ENCODE measurements around the gene SRGAP1. TPM values are rescaled to one million over a fixed set of nuclear protein-coding genes. Genes with fewer than 3 reads are reported as not detected.
"Not testable (repeated sequence)": the region's sequence is repeated elsewhere in the genome, so short reads cannot be mapped to it uniquely, and the experiment has no call there.

SRGAP1 gene
- polyA plus RNA-seq, 4 donors, result 2.2 to 8.5 (median 4.0) TPM

DNA sequence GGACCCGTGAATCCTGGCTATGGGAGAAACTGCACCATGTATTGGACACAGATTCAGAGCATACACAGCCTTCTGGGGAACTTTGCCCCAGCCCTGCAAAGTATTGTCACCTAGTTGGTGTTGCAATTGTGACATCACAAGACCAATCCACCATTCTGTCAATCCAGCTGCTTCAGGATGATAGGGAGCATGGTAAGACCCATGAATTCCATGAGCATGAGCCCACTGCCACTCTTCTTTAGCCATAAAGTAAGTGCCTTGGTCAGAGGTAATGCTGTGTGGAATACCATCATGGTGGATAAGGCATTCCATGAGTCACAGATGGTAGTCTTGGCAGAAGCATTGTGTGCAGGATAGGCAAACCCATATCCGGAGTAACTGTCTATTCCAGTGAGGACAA lies 286.0 kb downstream of the SRGAP1 start:
- FAIRE-seq, result not testable (repeated sequence)
- whole genome bisulfite sequencing, 3 donors, result 90 to 100% (median 94%) methylated on average over 2 of the region's 2 CpGs

DNA sequence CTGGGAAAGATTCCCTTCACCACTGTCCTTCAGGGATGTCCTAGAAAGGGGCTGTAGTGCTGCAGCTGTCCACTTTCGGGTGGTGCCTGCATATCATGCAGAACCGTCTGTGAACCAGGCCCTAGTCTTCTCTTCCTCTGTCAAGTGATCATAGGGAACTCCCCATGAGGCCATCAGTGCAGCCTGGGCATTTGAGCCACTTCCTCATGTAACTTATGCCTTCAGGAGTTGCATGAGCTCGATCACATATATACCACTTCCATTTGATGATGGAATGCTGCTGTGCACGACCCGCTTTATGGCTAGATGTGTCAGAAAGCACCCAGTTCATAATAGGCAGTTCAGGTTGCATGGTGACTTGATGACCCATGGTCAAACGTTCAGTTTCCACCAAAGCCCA lies 287.0 kb downstream of the SRGAP1 start:
- 85 to 92% (median 91%) methylated on average over 6 of the region's 6 CpGs for WGBS, 3 donors
- FAIRE-seq; H3K4me3 ChIP-seq (ENCODE audit: low read depth in 1 of 3, low read length in 3 of 3); H3K4me1 ChIP-seq (ENCODE audit: control insufficient read depth in 3 of 3, insufficient read depth in 2 of 3, low read depth in 1 of 3, low read length in 2 of 3); H3K27me3 ChIP-seq (ENCODE audit: control insufficient read depth in 3 of 3, insufficient read depth in 3 of 3, low read length in 3 of 3); H3K27ac ChIP-seq (ENCODE audit: low read depth in 1 of 3, low read length in 2 of 3); DNase-seq: not testable (repeated sequence)
- peaks cover 3 to 39% (median 4%) of the 10 kb centered on the region in 3 donors for H3K36me3 ChIP-seq (ENCODE audit: control insufficient read depth in 3 of 3, insufficient read depth in 2 of 3, low read depth in 1 of 3, low read length in 3 of 3)
- peaks cover 0 to 16% of the 10 kb centered on the region in 2 donors for H3K9me3 ChIP-seq (ENCODE audit: control insufficient read depth in 2 of 2, insufficient read depth in 1 of 2, low read depth in 1 of 2, low read length in 1 of 2)

More for the DNA sequence above, 286.0 kb downstream of the SRGAP1 start:
- not testable (repeated sequence) for H3K27ac ChIP-seq (ENCODE audit: low read depth in 1 of 3, low read length in 2 of 3); DNase-seq; H3K27me3 ChIP-seq (ENCODE audit: control insufficient read depth in 3 of 3, insufficient read depth in 3 of 3, low read length in 3 of 3); H3K4me1 ChIP-seq (ENCODE audit: control insufficient read depth in 3 of 3, insufficient read depth in 2 of 3, low read depth in 1 of 3, low read length in 2 of 3); H3K4me3 ChIP-seq (ENCODE audit: low read depth in 1 of 3, low read length in 3 of 3)
- H3K9me3 ChIP-seq (ENCODE audit: control insufficient read depth in 2 of 2, insufficient read depth in 1 of 2, low read depth in 1 of 2, low read length in 1 of 2), result peaks cover 0 to 16% of the 10 kb centered on the region in 2 donors
- peaks cover 3 to 38% (median 4%) of the 10 kb centered on the region in 3 donors for H3K36me3 ChIP-seq (ENCODE audit: control insufficient read depth in 3 of 3, insufficient read depth in 2 of 3, low read depth in 1 of 3, low read length in 3 of 3)

DNA sequence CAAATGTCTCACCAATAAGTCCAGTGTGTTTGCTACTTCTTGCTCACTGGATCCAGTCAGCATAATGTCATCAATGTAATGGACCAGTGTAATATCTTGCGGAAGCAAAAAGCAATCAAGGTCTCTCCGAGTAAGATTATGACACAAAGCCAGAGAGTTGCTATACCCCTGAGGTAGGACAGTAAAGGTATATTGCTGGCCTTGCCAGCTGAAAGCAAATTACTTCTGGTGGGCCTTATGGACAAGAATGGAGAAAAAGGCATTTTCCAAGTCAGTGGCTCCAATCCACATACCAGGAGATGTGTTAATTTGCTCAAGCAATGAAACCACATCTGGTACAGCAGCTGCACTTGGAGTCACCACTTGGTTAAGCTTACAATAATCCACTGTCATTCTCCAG lies 288.2 kb downstream of the SRGAP1 start:
- H3K9me3 ChIP-seq (ENCODE audit: control insufficient read depth in 2 of 2, insufficient read depth in 1 of 2, low read depth in 1 of 2, low read length in 1 of 2), result peaks cover 0 to 16% of the 10 kb centered on the region in 2 donors
- not testable (repeated sequence) for H3K4me3 ChIP-seq (ENCODE audit: low read depth in 1 of 3, low read length in 3 of 3); FAIRE-seq; DNase-seq; H3K4me1 ChIP-seq (ENCODE audit: control insufficient read depth in 3 of 3, insufficient read depth in 2 of 3, low read depth in 1 of 3, low read length in 2 of 3); H3K27ac ChIP-seq (ENCODE audit: low read depth in 1 of 3, low read length in 2 of 3); H3K27me3 ChIP-seq (ENCODE audit: control insufficient read depth in 3 of 3, insufficient read depth in 3 of 3, low read length in 3 of 3)
- peaks cover 2 to 36% (median 3%) of the 10 kb centered on the region in 3 donors for H3K36me3 ChIP-seq (ENCODE audit: control insufficient read depth in 3 of 3, insufficient read depth in 2 of 3, low read depth in 1 of 3, low read length in 3 of 3)
- 93 to 98% (median 98%) methylated on average over 2 of the region's 2 CpGs for WGBS, 3 donors

DNA sequence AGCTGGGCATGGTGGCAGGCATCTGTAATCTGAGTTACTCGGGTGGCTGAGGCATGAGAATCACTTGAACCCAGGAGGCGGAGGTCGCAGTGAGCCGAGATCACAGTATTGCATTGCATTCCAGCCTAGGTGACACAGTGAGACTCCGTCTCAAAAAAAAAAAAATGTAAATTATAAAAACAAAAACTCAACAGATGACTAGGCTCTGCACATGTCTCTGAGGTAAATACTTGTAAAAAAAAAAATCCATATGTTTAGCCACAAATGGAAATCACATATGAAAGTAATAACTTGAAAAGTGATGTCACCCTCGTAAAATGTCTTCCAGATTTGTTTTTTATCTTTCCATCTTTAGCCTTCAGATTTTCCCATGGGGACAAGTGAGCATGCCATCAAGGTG lies 292.6 kb downstream of the SRGAP1 start:
- FAIRE-seq (no peak), DNase-seq (no peak)
- Histone ChIP-seq H3K4me1 (ENCODE audit: control insufficient read depth in 3 of 3, insufficient read depth in 2 of 3, low read depth in 1 of 3, low read length in 2 of 3) (no peaks in the 10 kb centered on the region), H3K27ac (ENCODE audit: low read depth in 1 of 3, low read length in 2 of 3) (no peak overlapping the region), H3K4me3 (ENCODE audit: low read depth in 1 of 3, low read length in 3 of 3) (no peak overlapping the region), H3K27me3 (ENCODE audit: control insufficient read depth in 3 of 3, insufficient read depth in 3 of 3, low read length in 3 of 3) (no peaks in the 10 kb centered on the region), H3K36me3 (ENCODE audit: control insufficient read depth in 3 of 3, insufficient read depth in 2 of 3, low read depth in 1 of 3, low read length in 3 of 3) (peaks cover 0 to 21% (median 0%) of the 10 kb centered on the region in 3 donors), H3K9me3 (ENCODE audit: control insufficient read depth in 2 of 2, insufficient read depth in 1 of 2, low read depth in 1 of 2, low read length in 1 of 2) (peaks cover 0 to 16% of the 10 kb centered on the region in 2 donors)
- WGBS, 3 donors, result 92 to 94% (median 93%) methylated on average over 6 of the region's 6 CpGs

DNA sequence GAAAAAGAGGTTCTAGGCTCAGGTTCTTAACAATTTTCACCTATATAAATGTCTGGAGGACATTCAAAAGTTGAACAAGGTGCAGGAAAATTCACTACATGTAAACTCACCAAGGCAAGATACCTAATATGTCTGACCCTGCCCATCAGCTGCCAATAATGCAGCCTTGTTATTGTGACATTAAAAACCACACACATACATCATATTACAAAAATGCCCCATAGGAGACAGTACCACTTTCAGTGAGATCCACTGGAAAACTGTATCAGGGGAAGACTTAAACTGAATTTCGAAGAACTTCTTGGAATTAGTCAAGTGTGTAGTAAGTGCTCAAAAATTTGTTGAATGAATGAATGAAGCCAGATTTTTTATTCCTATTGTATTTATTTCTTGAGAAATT lies 294.5 kb downstream of the SRGAP1 start:
- peaks cover 0 to 27% (median 2%) of the 10 kb centered on the region in 3 donors for H3K36me3 ChIP-seq (ENCODE audit: control insufficient read depth in 3 of 3, insufficient read depth in 2 of 3, low read depth in 1 of 3, low read length in 3 of 3)
- WGBS, 3 donors, result 89 to 97% (median 89%) methylated on average over 1 of the region's 1 CpG
- H3K4me1 ChIP-seq (ENCODE audit: control insufficient read depth in 3 of 3, insufficient read depth in 2 of 3, low read depth in 1 of 3, low read length in 2 of 3), result no peaks in the 10 kb centered on the region
- peaks cover 0 to 4% of the 10 kb centered on the region in 2 donors for H3K9me3 ChIP-seq (ENCODE audit: control insufficient read depth in 2 of 2, insufficient read depth in 1 of 2, low read depth in 1 of 2, low read length in 1 of 2)
- no peak overlapping the region for H3K27ac ChIP-seq (ENCODE audit: low read depth in 1 of 3, low read length in 2 of 3)
- no peaks in the 10 kb centered on the region for H3K27me3 ChIP-seq (ENCODE audit: control insufficient read depth in 3 of 3, insufficient read depth in 3 of 3, low read length in 3 of 3)
- DNase-seq (no peak), FAIRE-seq (no peak)
- H3K4me3 ChIP-seq (ENCODE audit: low read depth in 1 of 3, low read length in 3 of 3), result no peak overlapping the region

DNA sequence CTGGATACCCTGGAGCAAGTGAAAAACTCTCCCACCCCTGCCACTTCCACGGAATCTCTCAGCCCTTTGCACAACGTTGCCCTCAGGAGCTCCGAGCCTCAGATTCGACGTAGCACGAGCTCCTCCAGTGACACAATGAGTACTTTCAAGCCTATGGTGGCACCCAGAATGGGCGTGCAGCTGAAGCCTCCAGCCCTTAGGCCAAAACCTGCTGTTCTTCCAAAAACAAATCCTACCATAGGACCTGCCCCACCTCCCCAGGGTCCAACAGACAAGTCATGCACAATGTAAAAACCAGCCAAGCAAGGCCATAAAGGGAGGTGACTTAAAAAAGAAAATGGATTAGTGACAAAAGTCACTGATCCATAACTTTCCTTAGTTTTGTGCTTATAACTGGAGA lies 297.9 kb downstream of the SRGAP1 start:
- H3K27me3 ChIP-seq (ENCODE audit: control insufficient read depth in 3 of 3, insufficient read depth in 3 of 3, low read length in 3 of 3), result no peaks in the 10 kb centered on the region
- peaks cover 0 to 15% (median 2%) of the 10 kb centered on the region in 3 donors for H3K36me3 ChIP-seq (ENCODE audit: control insufficient read depth in 3 of 3, insufficient read depth in 2 of 3, low read depth in 1 of 3, low read length in 3 of 3)
- WGBS, 3 donors, result 92 to 97% (median 95%) methylated on average over 7 of the region's 7 CpGs
- H3K4me3 ChIP-seq (ENCODE audit: low read depth in 1 of 3, low read length in 3 of 3), result no peak overlapping the region
- DNase-seq (no peak), FAIRE-seq (no peak)
- no peaks in the 10 kb centered on the region for H3K9me3 ChIP-seq (ENCODE audit: control insufficient read depth in 2 of 2, insufficient read depth in 1 of 2, low read depth in 1 of 2, low read length in 1 of 2)
- no peaks in the 10 kb centered on the region for H3K4me1 ChIP-seq (ENCODE audit: control insufficient read depth in 3 of 3, insufficient read depth in 2 of 3, low read depth in 1 of 3, low read length in 2 of 3)
- H3K27ac ChIP-seq (ENCODE audit: low read depth in 1 of 3, low read length in 2 of 3), result no peak overlapping the region

DNA sequence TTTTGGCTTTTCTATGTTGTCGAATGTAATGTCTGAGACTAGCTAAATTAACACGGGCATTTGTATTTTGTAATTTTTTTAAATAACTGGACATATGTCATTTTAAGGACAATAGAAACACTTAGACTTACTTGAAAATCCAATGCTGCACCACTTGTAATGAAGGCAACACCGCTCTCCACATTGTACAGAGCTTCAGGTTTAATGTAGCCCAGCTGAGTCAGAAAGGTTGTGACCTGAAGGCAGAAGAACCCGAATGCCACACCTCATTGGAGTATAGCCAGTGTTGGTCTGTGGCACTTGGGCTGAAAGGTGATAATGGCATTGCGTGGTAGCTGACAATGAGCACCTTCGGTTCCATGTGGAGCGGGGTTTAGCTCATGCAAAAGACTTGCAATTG lies 298.3 kb downstream of the SRGAP1 start:
- H3K4me1 ChIP-seq (ENCODE audit: control insufficient read depth in 3 of 3, insufficient read depth in 2 of 3, low read depth in 1 of 3, low read length in 2 of 3), result no peaks in the 10 kb centered on the region
- H3K9me3 ChIP-seq (ENCODE audit: control insufficient read depth in 2 of 2, insufficient read depth in 1 of 2, low read depth in 1 of 2, low read length in 1 of 2), result no peaks in the 10 kb centered on the region
- no peak overlapping the region for H3K27ac ChIP-seq (ENCODE audit: low read depth in 1 of 3, low read length in 2 of 3)
- H3K4me3 ChIP-seq (ENCODE audit: low read depth in 1 of 3, low read length in 3 of 3), result no peak overlapping the region
- H3K27me3 ChIP-seq (ENCODE audit: control insufficient read depth in 3 of 3, insufficient read depth in 3 of 3, low read length in 3 of 3), result no peaks in the 10 kb centered on the region
- no peak for FAIRE-seq
- H3K36me3 ChIP-seq (ENCODE audit: control insufficient read depth in 3 of 3, insufficient read depth in 2 of 3, low read depth in 1 of 3, low read length in 3 of 3), result peaks cover 0 to 15% (median 2%) of the 10 kb centered on the region in 3 donors
- no peak for DNase-seq
- 90 to 96% (median 96%) methylated on average over 7 of the region's 7 CpGs for WGBS, 3 donors

DNA sequence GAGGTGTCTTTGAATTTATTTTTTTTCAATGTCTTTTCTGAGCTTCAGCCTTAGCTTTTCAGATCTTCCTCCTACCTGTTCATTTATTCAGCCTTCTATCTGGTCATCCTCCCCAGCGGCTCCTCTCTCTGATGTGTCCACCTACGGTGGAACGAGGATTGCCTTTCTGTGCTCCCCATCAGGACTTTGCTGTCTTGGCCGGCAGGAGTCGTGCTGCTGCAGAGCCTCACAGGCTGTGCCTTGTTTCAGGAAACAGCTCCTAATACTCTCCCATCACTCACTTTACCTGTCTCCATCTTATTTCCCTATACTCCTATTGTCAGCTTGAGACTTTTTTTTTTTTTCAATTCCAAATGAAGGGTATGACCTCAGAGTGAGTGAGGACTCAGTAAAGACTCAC lies 300.7 kb downstream of the SRGAP1 start:
- Histone ChIP-seq H3K27ac (ENCODE audit: low read depth in 1 of 3, low read length in 2 of 3) (no peak overlapping the region), H3K4me1 (ENCODE audit: control insufficient read depth in 3 of 3, insufficient read depth in 2 of 3, low read depth in 1 of 3, low read length in 2 of 3) (no peaks in the 10 kb centered on the region), H3K4me3 (ENCODE audit: low read depth in 1 of 3, low read length in 3 of 3) (no peak overlapping the region), H3K9me3 (ENCODE audit: control insufficient read depth in 2 of 2, insufficient read depth in 1 of 2, low read depth in 1 of 2, low read length in 1 of 2) (no peaks in the 10 kb centered on the region), H3K27me3 (ENCODE audit: control insufficient read depth in 3 of 3, insufficient read depth in 3 of 3, low read length in 3 of 3) (no peaks in the 10 kb centered on the region), H3K36me3 (ENCODE audit: control insufficient read depth in 3 of 3, insufficient read depth in 2 of 3, low read depth in 1 of 3, low read length in 3 of 3) (peaks cover 0 to 15% (median 2%) of the 10 kb centered on the region in 3 donors)
- 94 to 97% (median 96%) methylated on average over 5 of the region's 5 CpGs for WGBS, 3 donors
- FAIRE-seq, result no peak
- no peak for DNase-seq

DNA sequence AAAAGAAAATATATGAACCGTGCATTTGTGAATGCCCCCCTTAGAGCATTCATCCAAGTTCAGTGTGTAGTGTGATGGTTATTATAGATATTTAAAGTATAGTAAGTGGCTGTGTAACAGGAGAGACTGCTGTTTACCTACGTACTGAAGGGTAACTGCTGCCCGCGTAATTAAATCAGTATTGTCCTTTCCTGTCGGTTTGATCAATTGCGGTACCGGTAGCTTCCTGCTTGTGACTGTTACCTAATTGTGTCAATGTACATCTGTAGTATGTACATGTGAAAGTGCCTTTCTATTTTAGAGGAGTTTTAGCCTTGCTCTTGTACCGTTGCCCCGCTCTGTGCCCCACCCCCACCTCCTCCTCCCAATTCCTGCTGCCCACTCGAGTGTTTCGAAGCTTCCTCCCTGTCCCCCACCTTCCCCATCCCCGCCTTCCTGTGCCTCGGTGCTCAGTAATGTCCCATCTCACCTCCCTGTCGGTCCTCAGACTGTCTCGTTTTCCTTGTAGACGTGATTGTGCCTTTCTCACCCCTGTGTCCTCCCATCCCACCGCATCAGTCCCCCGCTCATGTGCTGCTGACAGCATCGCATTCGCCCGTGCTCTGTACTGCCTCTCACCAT lies 302.6 kb downstream of the SRGAP1 start:
- Histone ChIP-seq H3K9me3 (ENCODE audit: control insufficient read depth in 2 of 2, insufficient read depth in 1 of 2, low read depth in 1 of 2, low read length in 1 of 2) (no peaks in the 10 kb centered on the region), H3K4me3 (ENCODE audit: low read depth in 1 of 3, low read length in 3 of 3) (no peak overlapping the region), H3K27ac (ENCODE audit: low read depth in 1 of 3, low read length in 2 of 3) (no peak overlapping the region), H3K36me3 (ENCODE audit: control insufficient read depth in 3 of 3, insufficient read depth in 2 of 3, low read depth in 1 of 3, low read length in 3 of 3) (peaks cover 0 to 11% (median 2%) of the 10 kb centered on the region in 3 donors), H3K4me1 (ENCODE audit: control insufficient read depth in 3 of 3, insufficient read depth in 2 of 3, low read depth in 1 of 3, low read length in 2 of 3) (no peaks in the 10 kb centered on the region), H3K27me3 (ENCODE audit: control insufficient read depth in 3 of 3, insufficient read depth in 3 of 3, low read length in 3 of 3) (no peaks in the 10 kb centered on the region)
- DNase-seq, result no peak
- 75 to 89% (median 81%) methylated on average over 20 to 21 of the region's 21 CpGs for WGBS, 3 donors
- no peak for FAIRE-seq

Measured in small intestine (tissue), 7 donors.